K562 (cell line): ENCODE measurements around the gene GNG3. TPM values are rescaled to one million over a fixed set of nuclear protein-coding genes. Genes with fewer than 3 reads are reported as not detected.

ENCODE experiments used
- ELF4 ChIP-seq: fragments of 450-650 bp; formaldehyde crosslinking; IDR thresholded peaks from 2 replicates; pipeline ENCODE4 v1.4.0; 2022; ENCODE audit warnings: missing genetic modification characterization
- FOXA3 ChIP-seq, 2 experiments: fragments of 450-650 bp in 1 of 2; sonication (generic) in 1 of 2; formaldehyde crosslinking; IDR thresholded peaks in 1 of 2; conservative IDR thresholded peaks in 1 of 2; 2 replicates each; pipeline versions ENCODE4 v1.4.0 to v1.8.0; 2020 to 2022; ENCODE audit warnings: mild to moderate bottlenecking in 2 of 2, missing genetic modification reagents in 1 of 2
- ILK ChIP-seq: fragments of 450-650 bp; IDR thresholded peaks from 2 replicates; pipeline ENCODE4 v1.6.1; 2016; ENCODE audit warnings: missing genetic modification characterization, low read depth, mild to moderate bottlenecking, missing compliant biosample characterization, moderate library complexity, borderline replicate concordance
- KDM2B ChIP-seq: fragments of 250-450 bp; sonication (Bioruptor Pico); IDR thresholded peaks from 2 replicates; pipeline ENCODE4 v1.8.0; 2021; ENCODE audit warnings: mild to moderate bottlenecking, moderate library complexity
- KLF1 ChIP-seq: fragments of 450-650 bp; IDR thresholded peaks from 2 replicates; pipeline ENCODE4 v1.6.1; 2016; ENCODE audit warnings: missing genetic modification characterization, missing compliant biosample characterization
- L3MBTL2 ChIP-seq: fragments of 450-650 bp; IDR thresholded peaks from 2 replicates; pipeline ENCODE4 v1.6.1; 2016; ENCODE audit warnings: mild to moderate bottlenecking, moderate library complexity
- MNT ChIP-seq, 2 experiments: fragments of 450-650 bp; conservative IDR thresholded peaks; 2 replicates each; pipeline ENCODE4 v1.6.1; 2017; ENCODE audit warnings: mild to moderate bottlenecking in 2 of 2, moderate library complexity in 2 of 2
- NCOR1 ChIP-seq: fragments of 450-650 bp; IDR thresholded peaks from 2 replicates; pipeline ENCODE4 v1.6.1; 2016; ENCODE audit warnings: mild to moderate bottlenecking, moderate library complexity
- RUNX1 ChIP-seq: sonication (generic); IDR thresholded peaks from 2 replicates; pipeline ENCODE4 v1.6.1; 2016; ENCODE audit warnings: antibody characterized with exemption, low read depth
- SP2 ChIP-seq: IDR thresholded peaks from 2 replicates; pipeline ENCODE4 v1.6.1; 2011; ENCODE audit warnings: mild to moderate bottlenecking, low read depth, low read length, moderate library complexity; ENCODE audit not compliant: poor library complexity, severe bottlenecking; ENCODE audit errors: extremely low read depth
- TEAD1 ChIP-seq, 2 experiments: fragments of 450-650 bp in 1 of 2; sonication (generic) in 1 of 2; formaldehyde crosslinking; IDR thresholded peaks; 2 replicates each; pipeline versions ENCODE4 v1.4.0 to v1.8.0; 2020 to 2022; ENCODE audit warnings: mild to moderate bottlenecking in 2 of 2, missing genetic modification reagents in 1 of 2
- ZFP36 ChIP-seq: fragments of 150-350 bp; IDR thresholded peaks from 2 replicates; pipeline ENCODE4 v1.6.1; 2018; ENCODE audit warnings: low read length, low read depth; ENCODE audit not compliant: partially characterized antibody
- ZNF134 ChIP-seq: fragments of 250-450 bp; sonication (Bioruptor Pico); conservative IDR thresholded peaks from 2 replicates; pipeline ENCODE4 v1.4.0; 2020
- ZNF24 ChIP-seq: fragments of 450-650 bp; IDR thresholded peaks from 2 replicates; pipeline ENCODE4 v1.6.1; 2016
- ZNF280A ChIP-seq: fragments of 450-650 bp; IDR thresholded peaks from 2 replicates; pipeline ENCODE4 v1.6.1; 2018; ENCODE audit warnings: mild to moderate bottlenecking, low read depth; ENCODE audit not compliant: partially characterized antibody
- ZNF586 ChIP-seq: fragments of 450-650 bp; formaldehyde crosslinking; conservative IDR thresholded peaks from 2 replicates; pipeline ENCODE4 v1.4.0; 2020; ENCODE audit warnings: mild to moderate bottlenecking, moderate library complexity
- ZNF695 ChIP-seq: fragments of 450-650 bp; formaldehyde crosslinking; IDR thresholded peaks from 2 replicates; pipeline ENCODE4 v1.4.0; 2020; ENCODE audit warnings: mild to moderate bottlenecking, moderate library complexity
- polyA plus RNA-seq, 8 experiments: library from polyadenylated mRNA; depleted of rRNA in 4 of 8; stranded (reverse) in 5 of 8; unstranded in 3 of 8; fragments of >200 nt; fragmentation: Nextera tagmentation in 2 of 8; fragmentation: Illumina TruSeq in 1 of 8; extraction: Ambion mirVana in 2 of 8; extraction: Trizol in 1 of 8; gene quantifications; 2 replicates each; pipeline versions ENCODE4 v1.2.1 to v1.2.3, GENCODE V29; 2011 to 2014; ENCODE audit warnings: inconsistent platforms in 1 of 8, missing spikeins in 1 of 8
- total RNA-seq, 7 experiments: library from RNA; depleted of rRNA in 6 of 7; stranded (reverse); fragments of >200 nt in 6 of 7; fragmentation: Illumina TruSeq in 2 of 7; extraction: Trizol in 2 of 7; gene quantifications; 2 replicates each; pipeline versions ENCODE4 v1.2.1 to v1.2.3, GENCODE V29; 2011 to 2021; ENCODE audit warnings: low replicate concordance in 1 of 7
- TF ChIP-seq, protein P1 (sequence below), 2 experiments: IDR thresholded peaks; 2 replicates each; pipeline ENCODE4 v1.6.1; 2012; ENCODE audit warnings: improper control_type of control experiment in 2 of 2, low read depth in 2 of 2, low read length in 2 of 2, borderline replicate concordance in 1 of 2
- TF ChIP-seq, protein P2 (sequence below): sonication (generic); formaldehyde crosslinking; IDR thresholded peaks from 2 replicates; pipeline ENCODE4 v1.5.0; 2020; ENCODE audit warnings: missing genetic modification reagents

GNG3 gene
- total and polyA plus RNA-seq, 9 of the 15 experiments (the other 6 are each of a cell fraction or from before 2014, with no cell fraction given): 0.07 TPM; not detected in 8

DNA sequence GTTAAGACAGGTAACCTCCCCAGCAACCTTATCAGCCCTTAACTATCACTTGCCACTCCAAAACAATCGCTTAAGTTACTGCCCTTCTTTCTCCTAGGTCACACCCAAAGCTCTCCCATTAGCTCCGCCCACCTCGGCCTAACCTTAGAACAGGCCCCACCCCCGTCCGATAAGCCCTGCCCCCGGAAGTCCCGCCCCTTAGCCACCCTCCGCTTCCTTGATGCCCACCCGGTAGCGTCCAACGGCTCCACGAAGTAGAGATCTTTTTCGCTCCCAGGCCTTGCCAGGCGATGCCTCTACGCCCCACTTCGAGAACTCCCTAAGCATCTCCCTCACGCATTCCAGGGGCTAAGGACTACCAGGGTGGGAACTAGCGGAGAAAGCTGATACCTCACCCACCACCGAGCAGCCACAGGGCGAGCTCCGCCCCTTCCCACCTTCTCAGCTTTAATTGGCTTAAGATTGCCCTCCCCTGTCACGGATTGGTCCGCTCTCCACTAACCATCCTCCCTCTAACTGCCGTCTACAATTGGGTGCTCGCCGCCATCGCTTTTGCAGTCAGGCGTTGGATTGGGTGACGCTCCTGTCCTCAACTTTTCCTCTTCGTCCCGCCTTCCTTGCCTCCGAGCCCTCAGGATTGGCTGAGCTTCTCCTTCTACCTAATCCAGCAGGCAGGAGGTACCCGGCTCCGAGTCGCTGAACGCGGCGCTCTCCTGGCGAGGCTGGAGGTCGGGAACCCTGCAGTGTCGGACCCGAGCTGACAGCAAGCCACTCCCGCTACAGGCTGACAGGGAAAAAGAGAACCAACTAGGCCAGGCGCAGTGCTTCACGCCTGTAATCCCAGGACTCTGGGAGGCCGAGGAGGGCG, 46.5 kb downstream of the GNG3 start, which contains the start of gene ZBTB3 (continued):
- TF ChIP-seq, protein P1, sequence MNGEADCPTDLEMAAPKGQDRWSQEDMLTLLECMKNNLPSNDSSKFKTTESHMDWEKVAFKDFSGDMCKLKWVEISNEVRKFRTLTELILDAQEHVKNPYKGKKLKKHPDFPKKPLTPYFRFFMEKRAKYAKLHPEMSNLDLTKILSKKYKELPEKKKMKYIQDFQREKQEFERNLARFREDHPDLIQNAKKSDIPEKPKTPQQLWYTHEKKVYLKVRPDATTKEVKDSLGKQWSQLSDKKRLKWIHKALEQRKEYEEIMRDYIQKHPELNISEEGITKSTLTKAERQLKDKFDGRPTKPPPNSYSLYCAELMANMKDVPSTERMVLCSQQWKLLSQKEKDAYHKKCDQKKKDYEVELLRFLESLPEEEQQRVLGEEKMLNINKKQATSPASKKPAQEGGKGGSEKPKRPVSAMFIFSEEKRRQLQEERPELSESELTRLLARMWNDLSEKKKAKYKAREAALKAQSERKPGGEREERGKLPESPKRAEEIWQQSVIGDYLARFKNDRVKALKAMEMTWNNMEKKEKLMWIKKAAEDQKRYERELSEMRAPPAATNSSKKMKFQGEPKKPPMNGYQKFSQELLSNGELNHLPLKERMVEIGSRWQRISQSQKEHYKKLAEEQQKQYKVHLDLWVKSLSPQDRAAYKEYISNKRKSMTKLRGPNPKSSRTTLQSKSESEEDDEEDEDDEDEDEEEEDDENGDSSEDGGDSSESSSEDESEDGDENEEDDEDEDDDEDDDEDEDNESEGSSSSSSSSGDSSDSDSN (IDR thresholded peaks at IDR 0.05; ENCODE audit: borderline replicate concordance in 1 of 2, low read depth in 2 of 2, low read length in 2 of 2): peak; percentile 49 to 83; a peak in 3 of 4 replicates
- TF ChIP-seq KLF1 (no peak), MNT (conservative IDR thresholded peaks at IDR 0.05) (peak in 1 of 2 experiments; percentile 61; a peak in 1 of 4 replicates), L3MBTL2 (peak; percentile 89), ELF4 (CRISPR knock-in tag) (peak; percentile 66), ZNF280A (no peak), ZNF586 (CRISPR knock-in tag) (no peak), FOXA3 (CRISPR knock-in tag; conservative IDR thresholded peaks at IDR 0.05 in 1 of 2, IDR thresholded peaks at IDR 0.05 in 1 of 2) (peak in 1 of 2 experiments; percentile 39; a peak in 1 of 4 replicates), ZNF24 (no peak), ZNF134 (0 out of 2 replicates have a peak, but pooled peaks have one; percentile 14), KDM2B (CRISPR knock-in tag) (0 out of 2 replicates have a peak, but pooled peaks have one; percentile 67), SP2 (peak; percentile 95), TEAD1 (CRISPR knock-in tag; IDR thresholded peaks at IDR 0.05) (peak in 1 of 2 experiments; percentile 91; a peak in 2 of 4 replicates), ILK (tag) (no peak), RUNX1 (no peak), ZFP36 (peak; percentile 15), ZNF695 (CRISPR knock-in tag) (no peak), NCOR1 (no peak)
- TF ChIP-seq, protein P2, sequence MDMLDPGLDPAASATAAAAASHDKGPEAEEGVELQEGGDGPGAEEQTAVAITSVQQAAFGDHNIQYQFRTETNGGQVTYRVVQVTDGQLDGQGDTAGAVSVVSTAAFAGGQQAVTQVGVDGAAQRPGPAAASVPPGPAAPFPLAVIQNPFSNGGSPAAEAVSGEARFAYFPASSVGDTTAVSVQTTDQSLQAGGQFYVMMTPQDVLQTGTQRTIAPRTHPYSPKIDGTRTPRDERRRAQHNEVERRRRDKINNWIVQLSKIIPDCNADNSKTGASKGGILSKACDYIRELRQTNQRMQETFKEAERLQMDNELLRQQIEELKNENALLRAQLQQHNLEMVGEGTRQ: no peak
